HG03064 (cell line): ENCODE results near the gene PCGF5.
"Not testable (repeated sequence)": the region's sequence is repeated elsewhere in the genome, so short reads cannot be mapped to it uniquely, and the experiment has no call there.

ENCODE experiments used
- ATAC-seq: cut with Tn5 transposase; IDR thresholded peaks from one replicate; pipeline ENCODE4 v1.9.1; 2021; ENCODE audit warnings: low read depth; ENCODE audit not compliant: unreplicated experiment

PCGF5 gene

DNA sequence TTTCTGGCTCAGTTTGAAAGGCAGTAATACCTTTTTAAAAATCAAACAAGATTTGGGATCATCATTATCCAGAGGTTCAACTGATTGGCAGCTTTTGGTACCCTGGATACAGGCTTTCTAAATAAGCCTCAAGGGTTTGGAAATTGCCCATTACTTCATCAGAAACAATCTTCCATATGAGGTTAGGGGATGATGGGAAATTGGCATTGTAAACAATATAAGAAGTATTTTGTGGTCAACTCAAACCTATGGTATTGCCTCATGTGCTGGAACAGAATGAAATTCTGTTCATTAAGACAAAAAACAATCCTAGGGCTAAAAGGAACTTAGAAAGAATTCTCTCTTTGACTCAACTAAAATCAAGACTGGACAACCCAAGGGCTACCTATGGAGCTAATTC lies 97.1 kb downstream of the PCGF5 start:
- no peak for ATAC-seq

DNA sequence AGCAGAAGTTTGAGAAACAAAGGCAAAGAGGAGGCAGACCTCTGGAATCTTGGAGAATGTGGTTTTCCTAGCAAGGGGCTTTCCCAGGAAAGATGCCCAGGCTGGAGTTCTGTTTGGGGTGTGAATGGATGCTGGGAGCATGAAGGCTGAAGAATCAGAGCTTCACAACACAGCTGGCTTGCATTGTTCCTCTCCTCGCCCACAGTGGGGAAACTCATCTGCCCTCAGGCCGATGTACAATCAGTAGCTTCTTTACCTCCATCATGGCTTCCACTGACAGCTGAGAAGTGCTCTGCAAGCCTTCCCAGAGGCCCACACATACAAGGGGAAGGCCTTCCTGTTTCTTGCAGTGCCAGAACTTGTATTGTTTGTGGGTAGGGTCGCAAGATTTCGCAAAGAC lies 98.9 kb downstream of the PCGF5 start:
- no peak for ATAC-seq

DNA sequence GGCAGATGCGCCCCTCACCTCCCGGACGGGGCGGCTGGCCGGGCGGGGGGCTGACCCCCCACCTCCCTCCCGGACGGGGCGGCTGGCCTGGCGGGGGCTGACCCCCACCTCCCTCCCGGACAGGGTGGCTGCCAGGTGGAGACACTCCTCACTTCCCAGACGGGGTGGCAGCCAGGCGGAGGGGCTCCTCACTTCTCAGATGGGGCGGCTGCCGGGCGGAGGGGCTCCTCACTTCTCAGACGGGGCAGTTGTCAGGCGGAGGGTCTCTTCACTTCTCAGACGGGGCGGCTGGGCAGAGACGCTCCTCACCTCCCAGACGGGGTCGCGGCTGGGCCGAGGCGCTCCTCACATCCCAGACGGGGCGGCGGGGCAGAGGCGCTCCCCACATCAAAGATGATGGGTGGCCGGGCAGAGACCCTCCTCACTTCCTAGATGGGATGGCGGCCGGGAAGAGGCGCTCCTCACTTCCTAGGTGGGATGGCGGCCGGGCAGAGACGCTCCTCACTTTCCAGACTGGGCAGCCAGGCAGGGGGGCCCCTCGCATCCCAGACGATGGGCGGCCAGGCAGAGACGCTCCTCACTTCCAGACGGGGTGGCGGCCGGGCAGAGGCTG lies 102.9 kb downstream of the PCGF5 start:
- not testable (repeated sequence) for ATAC-seq

DNA sequence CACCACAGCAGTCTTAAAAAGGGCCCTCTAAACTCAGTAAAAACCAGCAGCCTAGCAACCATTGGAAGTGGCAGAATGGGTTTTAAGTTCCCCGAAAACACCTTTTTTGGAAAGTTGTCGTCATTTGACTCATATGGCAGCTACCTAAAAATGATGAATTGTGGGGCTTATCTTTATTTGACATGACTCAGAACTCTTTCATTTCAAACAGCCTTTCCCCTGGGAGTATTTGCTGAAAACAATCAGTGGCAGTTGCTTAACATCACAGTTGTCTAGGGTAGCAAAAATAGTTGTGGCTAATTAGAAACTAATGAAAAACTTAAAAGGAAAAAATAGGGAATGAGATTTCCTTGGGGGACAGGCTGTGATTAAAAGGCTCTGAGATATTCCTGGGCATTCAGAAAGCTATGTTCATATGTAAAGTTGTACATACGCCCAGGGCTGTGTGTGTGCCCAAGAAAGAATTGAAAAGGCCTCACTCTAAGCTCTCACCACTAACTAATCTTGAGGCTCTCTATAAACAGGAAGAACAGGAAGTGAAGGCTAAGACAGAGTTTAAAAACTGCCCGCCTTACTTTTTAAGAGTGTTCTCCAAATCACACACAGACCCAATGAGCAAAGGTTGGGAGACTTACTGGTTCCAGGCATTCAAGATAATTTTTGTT lies 108.0 kb downstream of the PCGF5 start:
- ATAC-seq = no peak
